Large intestine (tissue), 3 donors: ENCODE data around the gene YWHAH. TPM values are rescaled to one million over a fixed set of nuclear protein-coding genes. Genes with fewer than 3 reads are reported as not detected.

ENCODE experiments used
- DNase-seq, 2 donors: peaks; one replicate each; pipeline versions ENCODE4 v3.0.0 to v3.0.0-alpha.2; 2013
- H3K27ac ChIP-seq: one replicate; pipeline ENCODE4 v1.5.1; 2013; ENCODE audit warnings: low read length
- H3K27me3 ChIP-seq: 2 replicates; pipeline ENCODE4 v1.6.1; 2013; ENCODE audit warnings: low read length; ENCODE audit not compliant: control insufficient read depth, insufficient read depth
- H3K36me3 ChIP-seq: 2 replicates; pipeline ENCODE4 v1.6.1; 2013; ENCODE audit warnings: low read length; ENCODE audit not compliant: control insufficient read depth, insufficient read depth
- H3K4me1 ChIP-seq: one replicate; pipeline ENCODE4 v1.6.1; 2013; ENCODE audit warnings: low read length; ENCODE audit not compliant: control insufficient read depth, insufficient read depth
- H3K4me3 ChIP-seq: one replicate; pipeline ENCODE4 v1.5.1; 2013; ENCODE audit warnings: low read length
- H3K9me3 ChIP-seq: one replicate; pipeline ENCODE4 v1.6.1; 2013; ENCODE audit warnings: mild to moderate bottlenecking, low read depth, low read length, moderate library complexity; ENCODE audit not compliant: control insufficient read depth
- WGBS: methylation state at CpG from one replicate; pipeline ENCODE4 v1.1.5; 2013; ENCODE audit warnings: low lambda C conversion rate; ENCODE audit not compliant: insufficient coverage; 5-methylcytosine and 5-hydroxymethylcytosine counted together
- polyA plus RNA-seq: library from polyadenylated mRNA; unstranded; fragments of 120-200 nt; gene quantifications from one replicate; pipeline ENCODE4 v1.2.1, GENCODE V29; 2013

The YWHAH gene
- polyA plus RNA-seq, 1 donor, result 90.3 TPM

GRCh38 chr22:31921106-31921505 lies 23.2 kb upstream of the YWHAH start:
- WGBS, result no CpG with 5 or more reads among the region's 3 CpGs
- no peaks in the 10 kb centered on the region for H3K36me3 ChIP-seq
- no peaks in the 10 kb centered on the region for H3K27me3 ChIP-seq
- H3K4me1 ChIP-seq, result no peaks in the 10 kb centered on the region
- no peaks in the 10 kb centered on the region for H3K9me3 ChIP-seq
- no peak overlapping the region for H3K27ac ChIP-seq
- no peak for DNase-seq
- no peak overlapping the region for H3K4me3 ChIP-seq

DNA sequence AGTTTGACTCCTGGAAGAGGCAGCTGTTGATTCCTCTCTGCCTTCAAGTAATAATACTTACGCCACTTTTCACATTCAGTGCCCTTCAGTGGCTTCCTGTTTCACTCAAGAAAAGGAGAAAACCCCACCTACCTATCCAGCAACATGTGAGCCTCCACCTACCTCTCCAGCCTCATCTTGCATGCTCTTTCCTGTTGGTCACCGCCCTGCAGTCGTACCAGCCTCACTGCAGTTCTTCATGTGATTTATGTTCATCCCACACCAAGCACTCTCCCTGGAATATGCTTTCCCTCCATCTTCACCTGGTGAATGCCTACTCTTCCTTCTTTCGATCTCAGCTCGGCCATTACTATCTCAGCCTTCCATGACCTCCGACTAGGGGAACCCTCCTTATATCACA lies 21.8 kb upstream of the YWHAH start:
- H3K4me1 ChIP-seq, result no peaks in the 10 kb centered on the region
- no peak overlapping the region for H3K4me3 ChIP-seq
- DNase-seq, result no peak
- H3K27me3 ChIP-seq, result no peaks in the 10 kb centered on the region
- no peaks in the 10 kb centered on the region for H3K36me3 ChIP-seq
- no peaks in the 10 kb centered on the region for H3K9me3 ChIP-seq
- H3K27ac ChIP-seq, result no peak overlapping the region
- WGBS, result 76% methylated on average over 3 of the region's 6 CpGs

DNA sequence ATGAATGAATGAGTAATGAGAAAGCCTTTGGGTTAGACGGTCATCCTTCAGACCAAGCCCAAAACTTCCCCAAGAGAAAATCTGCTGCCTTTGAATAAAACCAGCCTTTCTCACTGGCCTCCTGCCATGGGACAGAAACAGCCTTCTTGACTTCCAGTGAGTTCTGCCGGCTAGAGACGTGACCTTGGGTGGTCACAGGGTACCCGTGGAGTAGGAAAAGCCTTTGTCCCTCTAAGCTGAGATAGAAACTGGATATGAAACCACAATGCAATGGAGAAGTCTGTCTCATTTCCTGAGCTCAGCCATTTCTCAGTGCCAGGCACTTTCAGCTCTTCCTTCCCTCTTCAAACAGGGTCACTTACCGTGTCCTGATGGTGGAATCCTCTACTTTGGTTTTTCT lies 21.2 kb upstream of the YWHAH start:
- no peaks in the 10 kb centered on the region for H3K9me3 ChIP-seq
- H3K4me3 ChIP-seq, result no peak overlapping the region
- no peaks in the 10 kb centered on the region for H3K4me1 ChIP-seq
- DNase-seq, result no peak
- no peaks in the 10 kb centered on the region for H3K36me3 ChIP-seq
- no CpG with 5 or more reads among the region's 5 CpGs for WGBS
- H3K27ac ChIP-seq, result no peak overlapping the region
- H3K27me3 ChIP-seq, result no peaks in the 10 kb centered on the region

- H3K27me3 ChIP-seq, result no peaks in the 10 kb centered on the region
- H3K4me1 ChIP-seq, result no peaks in the 10 kb centered on the region
- no peak overlapping the region for H3K4me3 ChIP-seq
- no peak overlapping the region for H3K27ac ChIP-seq
- no peak for DNase-seq
- WGBS, result no CpG with 5 or more reads among the region's 2 CpGs
- H3K36me3 ChIP-seq, result no peaks in the 10 kb centered on the region
- H3K9me3 ChIP-seq, result no peaks in the 10 kb centered on the region
These were observed 20.6 kb upstream of the YWHAH start for GRCh38 chr22:31923747-31924146.

- Histone ChIP-seq H3K4me3 (no peak overlapping the region), H3K27ac (no peak overlapping the region), H3K36me3 (no peaks in the 10 kb centered on the region), H3K4me1 (peaks cover 3% of the 10 kb centered on the region), H3K9me3 (no peaks in the 10 kb centered on the region), H3K27me3 (no peaks in the 10 kb centered on the region)
- 100% methylated on average over 1 of the region's 1 CpG for WGBS
- no peak for DNase-seq
These were observed 19.3 kb upstream of the YWHAH start for GRCh38 chr22:31925056-31925455.

GRCh38 chr22:31926024-31926423 lies 18.3 kb upstream of the YWHAH start:
- Histone ChIP-seq H3K9me3 (no peaks in the 10 kb centered on the region), H3K36me3 (no peaks in the 10 kb centered on the region), H3K4me3 (no peak overlapping the region), H3K27me3 (no peaks in the 10 kb centered on the region), H3K4me1 (peaks cover 3% of the 10 kb centered on the region), H3K27ac (no peak overlapping the region)
- WGBS, result no CpG with 5 or more reads among the region's 1 CpG
- no peak for DNase-seq

- Histone ChIP-seq H3K9me3 (no peaks in the 10 kb centered on the region), H3K4me3 (no peak overlapping the region), H3K4me1 (peaks cover 3% of the 10 kb centered on the region), H3K27me3 (no peaks in the 10 kb centered on the region), H3K27ac (no peak overlapping the region), H3K36me3 (no peaks in the 10 kb centered on the region)
- no peak for DNase-seq
These were observed 17.4 kb upstream of the YWHAH start for GRCh38 chr22:31926969-31927368.

- whole genome bisulfite sequencing, result no CpG with 5 or more reads among the region's 3 CpGs
- H3K27me3 ChIP-seq, result no peaks in the 10 kb centered on the region
- H3K9me3 ChIP-seq, result no peaks in the 10 kb centered on the region
- no peak overlapping the region for H3K4me3 ChIP-seq
- peaks cover 3% of the 10 kb centered on the region for H3K4me1 ChIP-seq
- no peak for DNase-seq
- H3K36me3 ChIP-seq, result no peaks in the 10 kb centered on the region
- no peak overlapping the region for H3K27ac ChIP-seq
These were observed 16.8 kb upstream of the YWHAH start for GRCh38 chr22:31927562-31927961.

DNA sequence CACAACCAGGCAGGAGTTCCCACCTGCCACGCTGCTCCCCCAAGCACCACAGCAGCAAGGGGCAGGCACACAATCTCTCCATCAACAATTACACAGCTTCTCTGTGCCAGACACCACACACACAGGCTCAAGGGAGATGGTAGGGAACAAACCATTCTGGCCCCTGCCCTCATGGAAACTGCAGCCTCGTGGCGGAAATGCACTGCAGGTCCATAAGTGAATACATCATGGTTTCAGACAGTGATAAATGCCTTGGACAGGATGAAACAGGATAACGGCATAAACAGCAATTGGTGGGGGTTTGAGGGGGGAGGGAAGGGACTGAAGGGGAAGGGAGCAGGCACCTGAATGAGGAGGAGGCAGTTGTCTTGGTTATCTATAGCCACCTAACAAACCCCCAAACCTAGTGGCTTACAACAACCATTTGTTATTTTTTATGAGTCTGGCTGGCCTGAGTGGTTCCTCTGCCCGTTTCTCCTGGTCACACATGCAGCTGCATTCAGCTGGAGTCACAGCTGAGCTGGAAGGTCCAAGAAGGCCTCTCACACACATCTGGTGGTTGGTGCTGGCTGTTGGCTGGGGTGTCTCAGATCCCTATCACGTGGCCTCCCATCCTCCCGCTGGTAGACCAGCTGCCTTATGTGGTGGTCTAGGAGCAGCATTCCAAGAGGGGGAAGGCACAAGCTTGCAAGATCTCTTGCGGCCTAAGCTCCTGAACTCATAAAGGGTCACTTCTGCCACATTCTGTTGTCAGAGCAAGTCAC lies 15.0 kb upstream of the YWHAH start:
- Histone ChIP-seq H3K36me3 (no peaks in the 10 kb centered on the region), H3K27me3 (no peaks in the 10 kb centered on the region), H3K9me3 (no peaks in the 10 kb centered on the region), H3K4me1 (peaks cover 3% of the 10 kb centered on the region), H3K4me3 (no peak overlapping the region), H3K27ac (no peak overlapping the region)
- whole genome bisulfite sequencing, result no CpG with 5 or more reads among the region's 8 CpGs
- peak; percentile 40 to 68 for DNase-seq

- no CpG with 5 or more reads among the region's 5 CpGs for WGBS
These were observed 11.5 kb upstream of the YWHAH start for GRCh38 chr22:31932863-31933262.

DNA sequence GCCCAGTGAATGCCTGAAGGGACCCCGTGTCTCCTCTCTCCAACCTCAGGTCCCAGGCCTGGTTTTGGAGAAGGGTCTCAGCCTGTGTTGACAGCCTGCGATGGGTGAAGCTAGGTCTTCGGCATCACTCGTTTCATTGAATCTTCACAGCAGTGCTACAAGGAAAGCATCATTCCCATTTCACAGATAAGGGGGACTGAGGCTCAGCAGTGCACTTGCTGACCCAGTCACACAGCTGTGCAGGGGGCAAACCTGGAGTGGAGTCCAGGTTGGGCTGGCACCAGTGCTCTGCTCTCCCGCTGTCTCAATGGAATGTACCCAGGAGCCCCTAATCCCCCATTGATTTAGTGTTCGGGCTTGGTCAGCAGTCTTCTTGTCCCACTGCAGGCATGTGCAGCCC lies 10.9 kb upstream of the YWHAH start:
- DNase-seq, result no peak
- H3K4me1 ChIP-seq, result peaks cover 3% of the 10 kb centered on the region
- no CpG with 5 or more reads among the region's 6 CpGs for WGBS

More at GRCh38 chr22:31932863-31933262, 11.5 kb upstream of the YWHAH start:
- H3K4me3 ChIP-seq, result no peak overlapping the region
- H3K4me1 ChIP-seq, result peaks cover 3% of the 10 kb centered on the region
- H3K27me3 ChIP-seq, result no peaks in the 10 kb centered on the region
- no peaks in the 10 kb centered on the region for H3K9me3 ChIP-seq
- H3K36me3 ChIP-seq, result no peaks in the 10 kb centered on the region
- H3K27ac ChIP-seq, result no peak overlapping the region
- DNase-seq, result no peak

More for the DNA sequence above, 10.9 kb upstream of the YWHAH start:
- H3K9me3 ChIP-seq, result no peaks in the 10 kb centered on the region
- no peaks in the 10 kb centered on the region for H3K36me3 ChIP-seq
- no peaks in the 10 kb centered on the region for H3K27me3 ChIP-seq
- H3K27ac ChIP-seq, result no peak overlapping the region
- H3K4me3 ChIP-seq, result no peak overlapping the region
